Stimulated activated CD4-positive, alpha-beta T cell treated with anti-CD3 and anti-CD28 coated beads, Interleukin-4, amount 100 ng/mL, for 48 hours (primary cell): ENCODE measurements around the gene MIGA2.

ENCODE experiments used
- DNase-seq, 2 donors: peaks; one replicate each; pipeline ENCODE4 v3.0.0-alpha.2; 2020; ENCODE audit warnings: low read depth in 2 of 2

MIGA2 gene

GRCh38 chr9:129071526-129072126 lies 35.2 kb downstream of the MIGA2 start:
- no peak for DNase-seq

- no peak for DNase-seq
These were observed 35.7 kb downstream of the MIGA2 start for GRCh38 chr9:129072171-129072570.

- DNase-seq, result no peak
These were observed 37.0 kb downstream of the MIGA2 start for GRCh38 chr9:129073404-129073803.

GRCh38 chr9:129074106-129074505 lies 37.7 kb downstream of the MIGA2 start:
- DNase-seq, result no peak

GRCh38 chr9:129075996-129076639 lies 39.7 kb downstream of the MIGA2 start:
- no peak for DNase-seq

GRCh38 chr9:129076640-129077037 lies 40.2 kb downstream of the MIGA2 start:
- DNase-seq, result no peak

- DNase-seq, result no peak
These were observed 40.8 kb downstream of the MIGA2 start for GRCh38 chr9:129077236-129077635.

GRCh38 chr9:129078691-129079503 lies 42.5 kb downstream of the MIGA2 start:
- no peak for DNase-seq

- DNase-seq, result no peak
These were observed 43.4 kb downstream of the MIGA2 start for GRCh38 chr9:129079829-129080228.

GRCh38 chr9:129080298-129080600 lies 43.8 kb downstream of the MIGA2 start:
- DNase-seq, result no peak

- DNase-seq, result peak; percentile 98 to 99
These were observed 44.4 kb downstream of the MIGA2 start, which contains the start of gene DOLPP1 for GRCh38 chr9:129080601-129081387. Gene DOLPP1, plus strand, starts transcription at chr9:129081111. Its CDS starts 21 bp downstream, at chr9:129081132.

GRCh38 chr9:129081388-129081904 lies 45.0 kb downstream of the MIGA2 start:
- DNase-seq, result no peak

GRCh38 chr9:129084087-129084486 lies 47.7 kb downstream of the MIGA2 start:
- DNase-seq, result no peak

GRCh38 chr9:129089246-129089645 lies 52.8 kb downstream of the MIGA2 start:
- DNase-seq, result no peak

- DNase-seq, result no peak
These were observed 57.4 kb downstream of the MIGA2 start for GRCh38 chr9:129093602-129094386.

GRCh38 chr9:129094387-129095169 lies 58.2 kb downstream of the MIGA2 start:
- DNase-seq, result no peak

- no peak for DNase-seq
These were observed 58.8 kb downstream of the MIGA2 start for GRCh38 chr9:129095170-129095667.

GRCh38 chr9:129095908-129096307 lies 59.5 kb downstream of the MIGA2 start:
- no peak for DNase-seq

GRCh38 chr9:129097671-129098306 lies 61.4 kb downstream of the MIGA2 start:
- no peak for DNase-seq

- DNase-seq, result no peak
These were observed 61.9 kb downstream of the MIGA2 start for GRCh38 chr9:129098328-129098727.
